CD4-positive, alpha-beta T cell (primary cell): ENCODE data around the gene TMOD1. TPM values are rescaled to one million over a fixed set of nuclear protein-coding genes. Genes with fewer than 3 reads are reported as not detected.
A peak's percentile ranks its signal among the peaks of the same experiment; 100 is the strongest.

Source experiments
- ATAC-seq: fragments of 200-7000 bp; cut with Tn5 transposase; one replicate; pipeline ENCODE4 v1.10.0; 2022; ENCODE audit warnings: mild to moderate bottlenecking; ENCODE audit not compliant: poor library complexity
- CTCF ChIA-PET: fragments of 350-600 bp; sonication (Branson Sonifier 250); formaldehyde crosslinking; loops from one replicate; lab custom pipeline; 2021; ENCODE audit warnings: antibody characterized with exemption, inconsistent platforms; lab: Charles Lee
- POLR2A ChIA-PET: fragments of 350-600 bp; sonication (Branson Sonifier 250); formaldehyde crosslinking; loops from one replicate; lab custom pipeline; 2021; ENCODE audit warnings: antibody characterized with exemption, inconsistent platforms; lab: Charles Lee
- DNase-seq, 14 experiments: peaks; one replicate each; pipeline ENCODE4 v3.0.0-alpha.2; 2013 to 2020; ENCODE audit warnings: mixed read lengths in 2 of 14
- H3K27ac ChIP-seq, 2 donors: one replicate each; pipeline versions ENCODE4 v1.5.1 to v1.7.0; 2013; ENCODE audit warnings: low read length in 2 of 2, low read depth in 1 of 2, mild to moderate bottlenecking in 1 of 2
- H3K27me3 ChIP-seq, 2 experiments: 1 replicate in 1 of 2; 2 replicates in 1 of 2; pipeline versions ENCODE4 v1.6.1 to v1.7.0; 2013; ENCODE audit warnings: low read length in 2 of 2, control low read depth in 1 of 2, mild to moderate bottlenecking in 1 of 2, moderate library complexity in 1 of 2; ENCODE audit not compliant: insufficient read depth in 2 of 2, control insufficient read depth in 1 of 2
- H3K36me3 ChIP-seq: one replicate; pipeline ENCODE4 v1.6.1; 2013; ENCODE audit warnings: low read length, control low read depth; ENCODE audit not compliant: insufficient read depth
- H3K4me1 ChIP-seq: one replicate; pipeline ENCODE4 v1.6.1; 2013; ENCODE audit warnings: low read length, control low read depth; ENCODE audit not compliant: insufficient read depth
- H3K4me3 ChIP-seq: one replicate; pipeline ENCODE4 v1.5.1; 2013; ENCODE audit warnings: mild to moderate bottlenecking, low read length, moderate library complexity
- H3K9me3 ChIP-seq, 2 experiments: 1 replicate in 1 of 2; 2 replicates in 1 of 2; pipeline versions ENCODE4 v1.6.1 to v1.7.0; 2013; ENCODE audit warnings: low read length in 2 of 2, mild to moderate bottlenecking in 2 of 2, control low read depth in 1 of 2, moderate library complexity in 1 of 2; ENCODE audit not compliant: control insufficient read depth in 1 of 2, insufficient read depth in 1 of 2
- H3K27ac Mint-ChIP-seq: one replicate; pipeline ENCODE4 v1.8.0; 2020; ENCODE audit warnings: mixed read lengths
- H3K27me3 Mint-ChIP-seq: one replicate; pipeline ENCODE4 v1.8.0; 2021; ENCODE audit warnings: mixed read lengths
- H3K36me3 Mint-ChIP-seq: one replicate; pipeline ENCODE4 v1.8.0; 2021; ENCODE audit warnings: low read depth, mixed read lengths
- H3K4me1 Mint-ChIP-seq: one replicate; pipeline ENCODE4 v1.8.0; 2021; ENCODE audit warnings: low read depth, mixed read lengths
- H3K4me3 Mint-ChIP-seq: one replicate; pipeline ENCODE4 v1.8.0; 2020; ENCODE audit warnings: mild to moderate bottlenecking, mixed read lengths
- H3K9me3 Mint-ChIP-seq: one replicate; pipeline ENCODE4 v1.8.0; 2020; ENCODE audit warnings: mixed read lengths
- CTCF ChIP-seq: fragments of 200-600 bp; IDR thresholded peaks from one replicate; pipeline ENCODE4 v1.8.0; 2022; ENCODE audit warnings: antibody characterized with exemption, mild to moderate bottlenecking
- intact Hi-C, 2 experiments: fragments of 100-400 bp; cut with DNase I in 1 of 2; cut with micrococcal nuclease in 1 of 2; formaldehyde crosslinking; loops; one replicate each; pipeline versions ENCODE4 v1.15.1 to v1.9.0; 2023 to 2025; cut with DNase I, micrococcal nuclease
- total RNA-seq, 174 experiments: library from RNA in 2 of 174; stranded (reverse) in 2 of 174; gene quantifications; one replicate each; pipeline ENCODE4 v1.2.3 and lab custom pipeline; 2021 to 2026

The TMOD1 gene
- total RNA-seq, 2 experiments from 2014 or later = 0.20 to 0.47 TPM

DNA sequence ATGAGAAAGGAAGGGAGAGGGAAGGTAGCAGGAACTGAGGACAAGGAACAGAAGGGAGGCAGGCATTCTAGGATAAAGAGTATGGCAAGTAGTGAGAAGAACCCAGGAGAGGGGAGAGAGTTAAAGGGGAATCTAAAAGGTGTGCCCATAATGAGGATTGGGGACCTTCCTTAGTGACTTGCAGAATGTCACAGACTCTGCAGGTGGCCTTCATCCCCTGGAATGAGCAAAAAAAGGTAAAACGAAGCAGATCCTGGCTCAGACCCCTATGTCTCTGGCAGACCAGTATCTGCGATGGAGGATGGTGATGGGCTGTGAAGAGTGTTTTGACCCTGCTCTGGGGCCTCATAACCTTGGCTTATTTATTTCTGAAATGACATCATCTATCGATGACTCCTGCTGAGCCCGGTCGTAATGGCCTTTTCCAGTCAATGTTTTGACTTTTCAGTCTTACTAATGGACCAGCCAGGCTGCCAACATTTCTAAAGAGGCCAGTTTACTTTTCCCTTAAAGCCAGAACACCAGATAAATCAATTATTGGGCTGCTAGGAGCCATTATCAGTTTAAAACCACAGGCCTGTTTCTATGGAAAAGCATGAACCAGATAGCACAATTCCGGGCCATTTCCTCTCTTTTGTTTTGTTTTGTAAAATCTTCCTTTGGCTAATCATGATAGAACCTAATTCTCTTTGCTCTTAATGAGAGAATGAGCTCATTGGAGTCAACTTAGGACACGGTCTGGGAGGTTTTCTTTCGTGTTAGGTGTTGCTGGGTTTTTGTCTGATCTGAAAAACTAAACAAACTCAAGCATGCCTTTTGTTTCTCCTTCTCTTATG is 3.1 kb downstream of the TMOD1 start:
- no peak overlapping the region for H3K27ac ChIP-seq
- Mint-ChIP-seq H3K9me3 (no peaks in the 10 kb centered on the region), H3K4me3 (peak overlapping the region; percentile 50), H3K36me3 (no peaks in the 10 kb centered on the region), H3K27me3 (peaks cover 27% of the 10 kb centered on the region), H3K4me1 (peaks cover 21% of the 10 kb centered on the region), H3K27ac (no peak overlapping the region)
- no peak overlapping the region for H3K4me3 ChIP-seq
- ChIA-PET POLR2A (no interaction called here), CTCF (no interaction called here)
- TF ChIP-seq CTCF = no peak
- ATAC-seq = no peak
- peaks cover 0 to 9% of the 10 kb centered on the region in 2 experiments for H3K9me3 ChIP-seq
- H3K27me3 ChIP-seq = peaks cover 32 to 48% of the 10 kb centered on the region in 2 experiments
- intact Hi-C loops = no loop called here
- H3K36me3 ChIP-seq = no peaks in the 10 kb centered on the region
- peaks cover 16% of the 10 kb centered on the region for H3K4me1 ChIP-seq
- no peak for DNase-seq

GRCh38 chr9:97505845-97506244 is 4.4 kb downstream of the TMOD1 start:
- Mint-ChIP-seq H3K9me3 (no peaks in the 10 kb centered on the region), H3K4me3 (no peak overlapping the region), H3K4me1 (peaks cover 16% of the 10 kb centered on the region), H3K27ac (no peak overlapping the region), H3K36me3 (no peaks in the 10 kb centered on the region), H3K27me3 (peaks cover 19% of the 10 kb centered on the region)
- intact Hi-C loops = no loop called here
- no peak for DNase-seq
- ChIA-PET CTCF (no interaction called here), POLR2A (no interaction called here)
- no peaks in the 10 kb centered on the region for H3K36me3 ChIP-seq
- peaks cover 16% of the 10 kb centered on the region for H3K4me1 ChIP-seq
- peaks cover 0 to 9% of the 10 kb centered on the region in 2 experiments for H3K9me3 ChIP-seq
- H3K4me3 ChIP-seq = no peak overlapping the region
- peaks cover 32 to 38% of the 10 kb centered on the region in 2 experiments for H3K27me3 ChIP-seq
- no peak for ATAC-seq
- no peak overlapping the region for H3K27ac ChIP-seq
- no peak for TF ChIP-seq CTCF

DNA sequence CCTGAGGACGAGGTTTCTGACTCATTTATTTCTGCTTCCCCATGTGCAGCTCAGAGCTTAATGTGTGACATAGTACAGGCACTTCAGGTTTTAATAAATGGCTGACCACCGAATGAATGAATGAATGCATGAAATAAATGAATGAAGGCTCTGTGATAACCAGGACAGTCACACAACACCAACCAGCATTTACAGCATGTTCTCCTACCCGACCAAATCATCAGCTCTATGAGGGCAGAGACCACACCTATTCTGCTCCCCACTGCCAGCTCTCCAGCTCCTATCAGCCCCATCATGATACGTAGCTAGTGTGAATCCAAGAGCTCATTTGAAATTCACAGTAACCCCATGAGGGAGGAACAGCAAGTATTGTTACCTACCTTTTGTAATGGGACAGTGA is 4.8 kb downstream of the TMOD1 start:
- ChIA-PET POLR2A (no interaction called here), CTCF (no interaction called here)
- Histone ChIP-seq H3K27me3 (peaks cover 32 to 38% of the 10 kb centered on the region in 2 experiments), H3K4me3 (no peak overlapping the region), H3K4me1 (peaks cover 12% of the 10 kb centered on the region), H3K9me3 (peaks cover 0 to 9% of the 10 kb centered on the region in 2 experiments), H3K27ac (no peak overlapping the region), H3K36me3 (no peaks in the 10 kb centered on the region)
- ATAC-seq (no peak), DNase-seq (no peak)
- peaks cover 12% of the 10 kb centered on the region for H3K4me1 Mint-ChIP-seq
- TF ChIP-seq CTCF = no peak
- H3K36me3 Mint-ChIP-seq = no peaks in the 10 kb centered on the region
- no peaks in the 10 kb centered on the region for H3K9me3 Mint-ChIP-seq
- no peak overlapping the region for H3K27ac Mint-ChIP-seq
- peaks cover 15% of the 10 kb centered on the region for H3K27me3 Mint-ChIP-seq
- H3K4me3 Mint-ChIP-seq = no peak overlapping the region
- intact Hi-C loops = no loop called here
